ENCODE measurements around the gene SLC7A6. TPM values are rescaled to one million over a fixed set of nuclear protein-coding genes. Genes with fewer than 3 reads are reported as not detected.
A peak's percentile ranks its signal among the peaks of the same experiment; 100 is the strongest.

The SLC7A6 gene
- total and polyA plus RNA-seq, 2 of the 13 experiments (the other 11 are each of a cell fraction or from before 2014, with no cell fraction given): 35.8 to 70.8 TPM

GRCh38 chr16:68328151-68328859 lies 64.0 kb downstream of the SLC7A6 start (continued):
- TF ChIP-seq PHF5A (CRISPR knock-in tag; IDR thresholded peaks at IDR 0.05; ENCODE audit: low read depth, unreplicated experiment) (no peak), ZSCAN29 (CRISPR knock-in tag; conservative IDR thresholded peaks at IDR 0.05) (peak; percentile 61; the same call in 1 of the 2 replicates), TBX2 (CRISPR knock-in tag; IDR thresholded peaks at IDR 0.05; ENCODE audit: borderline replicate concordance) (peak; percentile 28), ZNF747 (CRISPR knock-in tag; IDR thresholded peaks at IDR 0.05; ENCODE audit: borderline replicate concordance) (no peak), EED (CRISPR knock-in tag; IDR thresholded peaks at IDR 0.05) (no peak), ZNF24 (IDR thresholded peaks at IDR 0.05) (no peak), ATF3 (CRISPR knock-in tag; IDR thresholded peaks at IDR 0.05) (no peak), JUN (CRISPR knock-in tag; IDR thresholded peaks at IDR 0.05) (no peak), KDM1A (CRISPR knock-in tag; IDR thresholded peaks at IDR 0.05) (no peak), REXO4 (CRISPR knock-in tag; IDR thresholded peaks at IDR 0.05; ENCODE audit: borderline replicate concordance) (no peak), CENPBD1 (CRISPR knock-in tag; IDR thresholded peaks at IDR 0.05; ENCODE audit: borderline replicate concordance, low read depth) (no peak), KDM6A (CRISPR knock-in tag; IDR thresholded peaks at IDR 0.05; ENCODE audit: low read depth) (no peak; the same call in 1 of the 2 replicates), ZFX (CRISPR knock-in tag; IDR thresholded peaks at IDR 0.05; ENCODE audit: low read depth) (peak; percentile 26; the same call in 1 of the 2 replicates), HNRNPL (IDR thresholded peaks at IDR 0.05; ENCODE audit: low read depth, low read length) (no peak), ZNF781 (CRISPR knock-in tag; IDR thresholded peaks at IDR 0.05; ENCODE audit: borderline replicate concordance, not compliant biosample characterization) (no peak), RORA (CRISPR knock-in tag; IDR thresholded peaks at IDR 0.05) (no peak), ZNF577 (CRISPR knock-in tag; IDR thresholded peaks at IDR 0.05; ENCODE audit: borderline replicate concordance, low read depth) (no peak), ESRRA (CRISPR knock-in tag; IDR thresholded peaks at IDR 0.05; ENCODE audit: low read depth) (no peak), ZNF550 (CRISPR knock-in tag; IDR thresholded peaks at IDR 0.05; ENCODE audit: borderline replicate concordance) (no peak), IRF2 (CRISPR knock-in tag; IDR thresholded peaks at IDR 0.05) (no peak), KMT2B (CRISPR knock-in tag; IDR thresholded peaks at IDR 0.05) (no peak), NAIF1 (CRISPR knock-in tag; IDR thresholded peaks at IDR 0.05; ENCODE audit: borderline replicate concordance) (peak; percentile 47; the same call in 1 of the 2 replicates), MAFK (conservative IDR thresholded peaks at IDR 0.05 in 1 of 2, IDR thresholded peaks at IDR 0.05 in 1 of 2; ENCODE audit: low read length in 2 of 2) (no peak), CAMTA2 (CRISPR knock-in tag; IDR thresholded peaks at IDR 0.05; ENCODE audit: borderline replicate concordance) (no peak), ELF3 (CRISPR knock-in tag; IDR thresholded peaks at IDR 0.05) (peak; percentile 80), ZNF225 (CRISPR knock-in tag; IDR thresholded peaks at IDR 0.05) (no peak), REPIN1 (CRISPR knock-in tag; IDR thresholded peaks at IDR 0.05; ENCODE audit: borderline replicate concordance, low read depth) (no peak), IKZF1 (IDR thresholded peaks at IDR 0.05) (no peak), ZNF34 (CRISPR knock-in tag; IDR thresholded peaks at IDR 0.05; ENCODE audit: borderline replicate concordance) (0 out of 2 replicates have a peak, but pooled peaks have one; percentile 77), ZNF451 (CRISPR knock-in tag; IDR thresholded peaks at IDR 0.05) (no peak)
- TF ChIP-seq, protein P1, sequence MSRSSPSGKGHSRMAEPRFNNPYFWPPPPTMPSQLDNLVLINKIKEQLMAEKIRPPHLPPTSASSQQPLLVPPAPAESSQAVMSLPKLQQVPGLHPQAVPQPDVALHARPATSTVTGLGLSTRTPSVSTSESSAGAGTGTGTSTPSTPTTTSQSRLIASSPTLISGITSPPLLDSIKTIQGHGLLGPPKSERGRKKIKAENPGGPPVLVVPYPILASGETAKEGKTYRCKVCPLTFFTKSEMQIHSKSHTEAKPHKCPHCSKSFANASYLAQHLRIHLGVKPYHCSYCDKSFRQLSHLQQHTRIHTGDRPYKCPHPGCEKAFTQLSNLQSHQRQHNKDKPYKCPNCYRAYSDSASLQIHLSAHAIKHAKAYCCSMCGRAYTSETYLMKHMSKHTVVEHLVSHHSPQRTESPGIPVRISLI (CRISPR knock-in tag; IDR thresholded peaks at IDR 0.05; ENCODE audit: borderline replicate concordance): peak; percentile 80; the same call in 1 of the 2 replicates
